Adrenal gland (tissue), 5 donors: ENCODE data around the gene ADAM19.

ENCODE experiments used
- POLR2A ChIP-seq, 2 donors: fragments of 450-650 bp; IDR thresholded peaks; one replicate each; pipeline ENCODE4 v1.6.1; 2017; ENCODE audit warnings: antibody characterized with exemption in 2 of 2, mild to moderate bottlenecking in 2 of 2, moderate library complexity in 1 of 2
- TF ChIP-seq, protein P1 (sequence below), 6 experiments: fragments of 450-650 bp in 4 of 6; fragments of 200-600 bp in 2 of 6; sonication (generic) in 1 of 6; IDR thresholded peaks; 1 replicate in 5 of 6; 2 replicates in 1 of 6; pipeline versions ENCODE4 v1.5.1 to v1.8.0; 2016 to 2021; ENCODE audit warnings: antibody characterized with exemption in 6 of 6, mild to moderate bottlenecking in 2 of 6, moderate library complexity in 1 of 6
- donor health status: DM: no; HTN: no; CAD: no.

DNA sequence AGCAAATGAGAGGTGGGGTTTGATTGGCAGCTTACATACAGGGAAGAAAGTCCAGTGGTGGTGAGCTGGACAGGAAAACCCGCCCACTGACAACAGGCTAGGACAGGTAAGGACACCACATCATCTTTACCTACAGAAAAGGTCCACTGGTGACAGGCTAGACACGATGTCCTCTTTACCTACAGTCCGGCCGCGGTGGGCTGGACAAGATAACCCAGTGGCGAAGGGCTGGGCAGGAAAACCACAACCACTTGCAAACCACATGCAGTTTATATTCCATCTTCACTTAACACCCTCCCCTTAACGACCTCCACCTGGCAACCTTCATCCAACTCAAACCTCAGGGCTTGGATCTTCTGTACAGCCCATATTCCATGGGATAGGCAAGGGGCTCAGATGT is 120.5 kb downstream of the ADAM19 start:
- TF ChIP-seq, protein P1, sequence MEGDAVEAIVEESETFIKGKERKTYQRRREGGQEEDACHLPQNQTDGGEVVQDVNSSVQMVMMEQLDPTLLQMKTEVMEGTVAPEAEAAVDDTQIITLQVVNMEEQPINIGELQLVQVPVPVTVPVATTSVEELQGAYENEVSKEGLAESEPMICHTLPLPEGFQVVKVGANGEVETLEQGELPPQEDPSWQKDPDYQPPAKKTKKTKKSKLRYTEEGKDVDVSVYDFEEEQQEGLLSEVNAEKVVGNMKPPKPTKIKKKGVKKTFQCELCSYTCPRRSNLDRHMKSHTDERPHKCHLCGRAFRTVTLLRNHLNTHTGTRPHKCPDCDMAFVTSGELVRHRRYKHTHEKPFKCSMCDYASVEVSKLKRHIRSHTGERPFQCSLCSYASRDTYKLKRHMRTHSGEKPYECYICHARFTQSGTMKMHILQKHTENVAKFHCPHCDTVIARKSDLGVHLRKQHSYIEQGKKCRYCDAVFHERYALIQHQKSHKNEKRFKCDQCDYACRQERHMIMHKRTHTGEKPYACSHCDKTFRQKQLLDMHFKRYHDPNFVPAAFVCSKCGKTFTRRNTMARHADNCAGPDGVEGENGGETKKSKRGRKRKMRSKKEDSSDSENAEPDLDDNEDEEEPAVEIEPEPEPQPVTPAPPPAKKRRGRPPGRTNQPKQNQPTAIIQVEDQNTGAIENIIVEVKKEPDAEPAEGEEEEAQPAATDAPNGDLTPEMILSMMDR (IDR thresholded peaks at IDR 0.05) = no peak
- TF ChIP-seq POLR2A (IDR thresholded peaks at IDR 0.05) = no peak
